Esophagus squamous epithelium (tissue), 5 donors: ENCODE results near the gene TIMM23. TPM values are rescaled to one million over a fixed set of nuclear protein-coding genes. Genes with fewer than 3 reads are reported as not detected.

Source experiments
- DNase-seq: peaks from one replicate; lab custom pipeline; 2025; lab: John Stamatoyannopoulos, UW
- H3K27ac ChIP-seq, 4 donors: fragments of 200-600 bp; sonication (generic); one replicate each; pipeline ENCODE4 v1.5.1; 2016 to 2019; ENCODE audit warnings: mild to moderate bottlenecking in 1 of 4
- H3K27me3 ChIP-seq, 4 donors: fragments of 200-600 bp; sonication (generic); 1 replicate in 3 of 4; 2 replicates in 1 of 4; pipeline versions ENCODE4 v1.5.1 to v1.6.0; 2017 to 2021; ENCODE audit warnings: antibody characterized with exemption in 1 of 4
- H3K36me3 ChIP-seq, 3 donors: fragments of 200-600 bp; sonication (generic); one replicate each; pipeline ENCODE4 v1.5.1; 2016 to 2019
- H3K4me1 ChIP-seq, 3 donors: fragments of 200-600 bp; sonication (generic); one replicate each; pipeline ENCODE4 v1.5.1; 2017 to 2019
- H3K4me3 ChIP-seq, 4 donors: fragments of 200-600 bp; sonication (generic); 1 replicate in 3 of 4; 2 replicates in 1 of 4; pipeline ENCODE4 v1.5.1; 2016 to 2019; ENCODE audit warnings: mild to moderate bottlenecking in 2 of 4, moderate library complexity in 1 of 4
- H3K9me3 ChIP-seq, 3 donors: fragments of 200-600 bp; sonication (generic); one replicate each; pipeline ENCODE4 v1.5.1; 2016 to 2019
- CTCF ChIP-seq, 6 experiments: fragments of 450-650 bp in 4 of 6; fragments of 200-600 bp in 2 of 6; sonication (generic) in 2 of 6; IDR thresholded peaks; one replicate each; pipeline ENCODE4 v1.5.1; 2016 to 2019; ENCODE audit warnings: antibody characterized with exemption in 6 of 6, mild to moderate bottlenecking in 4 of 6, moderate library complexity in 4 of 6
- POLR2A ChIP-seq, 4 donors: fragments of 450-650 bp; IDR thresholded peaks; one replicate each; pipeline ENCODE4 v1.6.1; 2017; ENCODE audit warnings: antibody characterized with exemption in 4 of 4, mild to moderate bottlenecking in 4 of 4, moderate library complexity in 3 of 4
- WGBS, 2 donors: methylation state at CpG; one replicate each; pipeline ENCODE4 v1.1.5; 2018; 5-methylcytosine and 5-hydroxymethylcytosine counted together
- intact Hi-C: fragments of 100-400 bp; cut with DNase I; formaldehyde crosslinking; loops from one replicate; pipeline ENCODE4 v1.15.0; 2022
- total RNA-seq, 4 donors: library from RNA; depleted of rRNA; stranded (reverse); fragments of >200 nt; gene quantifications; one replicate each; pipeline ENCODE4 v1.1.0, GENCODE V29; 2016
- donor health status: DM: yes; HTN: yes; CAD: no.

The TIMM23 gene
- total RNA-seq, 4 donors from 2014 or later, result 43.1 to 80.5 (median 54.6) TPM

GRCh38 chr10:46002916-46003693, 30.8 kb downstream of the TIMM23 start:
- H3K36me3 ChIP-seq, result peaks cover 6 to 100% (median 30%) of the 10 kb centered on the region in 3 donors

GRCh38 chr10:46004963-46005362, 32.7 kb downstream of the TIMM23 start:
- intact Hi-C loops, result no loop called here
- peaks cover 0 to 5% (median 0%) of the 10 kb centered on the region in 3 donors for H3K4me1 ChIP-seq
- H3K27me3 ChIP-seq, result no peaks in the 10 kb centered on the region
- 89 to 91% methylated on average over 2 of the region's 2 CpGs for WGBS, 2 donors
- DNase-seq, result no peak
- no peak for TF ChIP-seq POLR2A (IDR thresholded peaks at IDR 0.05)
- no peak for TF ChIP-seq CTCF (IDR thresholded peaks at IDR 0.05)
- no peak overlapping the region for H3K4me3 ChIP-seq
- no peak overlapping the region for H3K27ac ChIP-seq
- H3K9me3 ChIP-seq, result no peaks in the 10 kb centered on the region
- peaks cover 8 to 100% (median 39%) of the 10 kb centered on the region in 3 donors for H3K36me3 ChIP-seq

More at GRCh38 chr10:46002916-46003693, 30.8 kb downstream of the TIMM23 start:
- no peak for DNase-seq
- H3K27me3 ChIP-seq, result no peaks in the 10 kb centered on the region
- TF ChIP-seq POLR2A (IDR thresholded peaks at IDR 0.05) (no peak), CTCF (IDR thresholded peaks at IDR 0.05) (no peak)
- intact Hi-C loops, result no loop called here
- H3K4me3 ChIP-seq, result no peak overlapping the region
- H3K9me3 ChIP-seq, result no peaks in the 10 kb centered on the region
- peaks cover 0 to 5% (median 0%) of the 10 kb centered on the region in 3 donors for H3K4me1 ChIP-seq
- WGBS, 2 donors, result 80 to 85% methylated on average over 9 of the region's 9 CpGs
- no peak overlapping the region for H3K27ac ChIP-seq

GRCh38 chr10:46005383-46005782, 33.1 kb downstream of the TIMM23 start:
- DNase-seq, result no peak
- no peak for TF ChIP-seq CTCF (IDR thresholded peaks at IDR 0.05)
- TF ChIP-seq POLR2A (IDR thresholded peaks at IDR 0.05), result no peak
- no peaks in the 10 kb centered on the region for H3K27me3 ChIP-seq
- 82 to 84% methylated on average over 4 of the region's 4 CpGs for WGBS, 2 donors
- H3K4me3 ChIP-seq, result no peak overlapping the region
- H3K9me3 ChIP-seq, result no peaks in the 10 kb centered on the region
- peaks cover 9 to 100% (median 43%) of the 10 kb centered on the region in 3 donors for H3K36me3 ChIP-seq
- H3K27ac ChIP-seq, result no peak overlapping the region
- intact Hi-C loops, result no loop called here
- H3K4me1 ChIP-seq, result peaks cover 0 to 5% (median 0%) of the 10 kb centered on the region in 3 donors

GRCh38 chr10:46006219-46006618, 33.9 kb downstream of the TIMM23 start:
- H3K4me3 ChIP-seq, result no peak overlapping the region
- peaks cover 9 to 100% (median 50%) of the 10 kb centered on the region in 3 donors for H3K36me3 ChIP-seq
- intact Hi-C loops, result no loop called here

More at GRCh38 chr10:46006219-46006618, 33.9 kb downstream of the TIMM23 start:
- no peaks in the 10 kb centered on the region for H3K9me3 ChIP-seq
- H3K27me3 ChIP-seq, result no peaks in the 10 kb centered on the region
- WGBS, 2 donors, result 57 to 60% methylated on average over 3 of the region's 3 CpGs
- H3K27ac ChIP-seq, result peak overlapping the region in 1 of 4 donors; percentile 5
- TF ChIP-seq POLR2A (IDR thresholded peaks at IDR 0.05), result no peak
- no peak for TF ChIP-seq CTCF (IDR thresholded peaks at IDR 0.05)
- DNase-seq, result no peak
- H3K4me1 ChIP-seq, result peaks cover 0 to 5% (median 0%) of the 10 kb centered on the region in 3 donors
